ENCODE results near the gene SMAD5. TPM values are rescaled to one million over a fixed set of nuclear protein-coding genes. Genes with fewer than 3 reads are reported as not detected.

The SMAD5 gene
- total and polyA plus RNA-seq, 2 experiments from 2014 or later: 37.5 to 56.6 TPM

DNA sequence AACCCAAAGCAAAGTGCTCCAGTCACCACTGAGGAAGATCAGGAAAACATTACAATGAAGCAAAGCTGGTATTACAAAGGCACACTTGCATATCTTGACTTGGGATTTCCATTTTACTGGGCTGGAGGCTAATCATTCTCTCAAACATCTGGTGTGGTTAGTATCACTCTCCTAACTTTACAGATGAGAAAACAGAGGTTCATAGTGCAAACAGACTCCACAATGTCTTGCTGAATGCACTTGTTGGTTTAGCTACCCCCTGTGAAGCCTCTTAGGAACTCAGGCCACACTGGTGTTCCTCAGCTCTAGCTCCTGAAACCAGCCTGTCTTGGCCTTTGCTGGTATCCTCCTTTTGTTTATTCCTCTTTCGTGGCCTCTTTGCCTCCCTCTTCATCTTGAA lies 29.5 kb upstream of the SMAD5 start (continued):
- TF ChIP-seq, protein P1, sequence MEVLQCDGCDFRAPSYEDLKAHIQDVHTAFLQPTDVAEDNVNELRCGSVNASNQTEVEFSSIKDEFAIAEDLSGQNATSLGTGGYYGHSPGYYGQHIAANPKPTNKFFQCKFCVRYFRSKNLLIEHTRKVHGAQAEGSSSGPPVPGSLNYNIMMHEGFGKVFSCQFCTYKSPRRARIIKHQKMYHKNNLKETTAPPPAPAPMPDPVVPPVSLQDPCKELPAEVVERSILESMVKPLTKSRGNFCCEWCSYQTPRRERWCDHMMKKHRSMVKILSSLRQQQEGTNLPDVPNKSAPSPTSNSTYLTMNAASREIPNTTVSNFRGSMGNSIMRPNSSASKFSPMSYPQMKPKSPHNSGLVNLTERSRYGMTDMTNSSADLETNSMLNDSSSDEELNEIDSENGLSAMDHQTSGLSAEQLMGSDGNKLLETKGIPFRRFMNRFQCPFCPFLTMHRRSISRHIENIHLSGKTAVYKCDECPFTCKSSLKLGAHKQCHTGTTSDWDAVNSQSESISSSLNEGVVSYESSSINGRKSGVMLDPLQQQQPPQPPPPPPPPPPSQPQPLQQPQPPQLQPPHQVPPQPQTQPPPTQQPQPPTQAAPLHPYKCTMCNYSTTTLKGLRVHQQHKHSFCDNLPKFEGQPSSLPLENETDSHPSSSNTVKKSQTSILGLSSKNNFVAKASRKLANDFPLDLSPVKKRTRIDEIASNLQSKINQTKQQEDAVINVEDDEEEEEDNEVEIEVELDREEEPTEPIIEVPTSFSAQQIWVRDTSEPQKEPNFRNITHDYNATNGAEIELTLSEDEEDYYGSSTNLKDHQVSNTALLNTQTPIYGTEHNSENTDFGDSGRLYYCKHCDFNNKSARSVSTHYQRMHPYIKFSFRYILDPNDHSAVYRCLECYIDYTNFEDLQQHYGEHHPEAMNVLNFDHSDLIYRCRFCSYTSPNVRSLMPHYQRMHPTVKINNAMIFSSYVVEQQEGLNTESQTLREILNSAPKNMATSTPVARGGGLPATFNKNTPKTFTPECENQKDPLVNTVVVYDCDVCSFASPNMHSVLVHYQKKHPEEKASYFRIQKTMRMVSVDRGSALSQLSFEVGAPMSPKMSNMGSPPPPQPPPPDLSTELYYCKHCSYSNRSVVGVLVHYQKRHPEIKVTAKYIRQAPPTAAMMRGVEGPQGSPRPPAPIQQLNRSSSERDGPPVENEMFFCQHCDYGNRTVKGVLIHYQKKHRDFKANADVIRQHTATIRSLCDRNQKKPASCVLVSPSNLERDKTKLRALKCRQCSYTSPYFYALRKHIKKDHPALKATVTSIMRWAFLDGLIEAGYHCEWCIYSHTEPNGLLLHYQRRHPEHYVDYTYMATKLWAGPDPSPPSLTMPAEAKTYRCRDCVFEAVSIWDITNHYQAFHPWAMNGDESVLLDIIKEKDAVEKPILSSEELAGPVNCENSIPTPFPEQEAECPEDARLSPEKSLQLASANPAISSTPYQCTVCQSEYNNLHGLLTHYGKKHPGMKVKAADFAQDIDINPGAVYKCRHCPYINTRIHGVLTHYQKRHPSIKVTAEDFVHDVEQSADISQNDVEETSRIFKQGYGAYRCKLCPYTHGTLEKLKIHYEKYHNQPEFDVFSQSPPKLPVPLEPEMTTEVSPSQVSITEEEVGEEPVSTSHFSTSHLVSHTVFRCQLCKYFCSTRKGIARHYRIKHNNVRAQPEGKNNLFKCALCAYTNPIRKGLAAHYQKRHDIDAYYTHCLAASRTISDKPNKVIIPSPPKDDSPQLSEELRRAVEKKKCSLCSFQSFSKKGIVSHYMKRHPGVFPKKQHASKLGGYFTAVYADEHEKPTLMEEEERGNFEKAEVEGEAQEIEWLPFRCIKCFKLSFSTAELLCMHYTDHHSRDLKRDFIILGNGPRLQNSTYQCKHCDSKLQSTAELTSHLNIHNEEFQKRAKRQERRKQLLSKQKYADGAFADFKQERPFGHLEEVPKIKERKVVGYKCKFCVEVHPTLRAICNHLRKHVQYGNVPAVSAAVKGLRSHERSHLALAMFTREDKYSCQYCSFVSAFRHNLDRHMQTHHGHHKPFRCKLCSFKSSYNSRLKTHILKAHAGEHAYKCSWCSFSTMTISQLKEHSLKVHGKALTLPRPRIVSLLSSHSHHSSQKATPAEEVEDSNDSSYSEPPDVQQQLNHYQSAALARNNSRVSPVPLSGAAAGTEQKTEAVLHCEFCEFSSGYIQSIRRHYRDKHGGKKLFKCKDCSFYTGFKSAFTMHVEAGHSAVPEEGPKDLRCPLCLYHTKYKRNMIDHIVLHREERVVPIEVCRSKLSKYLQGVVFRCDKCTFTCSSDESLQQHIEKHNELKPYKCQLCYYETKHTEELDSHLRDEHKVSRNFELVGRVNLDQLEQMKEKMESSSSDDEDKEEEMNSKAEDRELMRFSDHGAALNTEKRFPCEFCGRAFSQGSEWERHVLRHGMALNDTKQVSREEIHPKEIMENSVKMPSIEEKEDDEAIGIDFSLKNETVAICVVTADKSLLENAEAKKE (CRISPR knock-in tag; IDR thresholded peaks at IDR 0.05): no peak
- no peak for TF ChIP-seq CTCF (conservative IDR thresholded peaks at IDR 0.05; ENCODE audit: low read depth in 2 of 2)
- TF ChIP-seq REST (IDR thresholded peaks at IDR 0.05; ENCODE audit: unreplicated experiment): no peak
- TF ChIP-seq JUNB (IDR thresholded peaks at IDR 0.05; ENCODE audit: unreplicated experiment): no peak
- TF ChIP-seq ZNF331 (CRISPR knock-in tag; IDR thresholded peaks at IDR 0.05; ENCODE audit: low read depth): no peak
